ENCODE results near the gene ZNF90.
"Not testable (repeated sequence)": the region's sequence is repeated elsewhere in the genome, so short reads cannot be mapped to it uniquely, and the experiment has no call there.

ZNF90 gene

DNA sequence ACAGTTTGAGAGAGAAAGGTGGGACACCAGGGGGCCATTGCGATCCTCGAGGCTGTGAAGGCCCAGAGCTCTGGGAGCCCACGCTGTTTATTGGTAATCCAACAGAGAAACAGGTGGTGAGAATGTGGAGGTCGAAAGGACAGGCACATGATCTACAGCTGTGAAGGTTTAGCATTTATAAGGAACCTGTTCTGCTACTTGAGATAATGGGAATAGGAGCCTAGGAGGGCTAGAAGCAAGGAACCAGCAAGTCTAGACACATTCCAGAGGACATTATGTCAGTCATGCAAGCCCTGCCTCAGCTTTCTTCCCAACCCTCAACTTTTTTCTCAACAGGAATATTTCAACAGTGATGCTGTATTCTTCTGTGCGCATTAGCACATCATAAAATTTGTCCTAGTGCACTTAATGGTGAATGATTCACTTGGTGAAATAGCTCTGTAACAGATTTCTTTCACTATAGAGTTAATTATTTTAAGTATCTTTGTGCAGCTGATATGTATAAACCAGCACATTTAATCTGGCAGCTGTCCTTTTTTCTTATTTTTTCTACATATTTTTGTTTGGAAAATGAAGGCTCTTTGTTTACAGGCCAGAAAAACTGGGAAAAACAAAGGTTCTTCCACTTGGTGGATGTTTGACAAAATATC lies 25.4 kb downstream of the ZNF90 start:
- DNase-seq (ENCODE audit: low read depth), result no peak

DNA sequence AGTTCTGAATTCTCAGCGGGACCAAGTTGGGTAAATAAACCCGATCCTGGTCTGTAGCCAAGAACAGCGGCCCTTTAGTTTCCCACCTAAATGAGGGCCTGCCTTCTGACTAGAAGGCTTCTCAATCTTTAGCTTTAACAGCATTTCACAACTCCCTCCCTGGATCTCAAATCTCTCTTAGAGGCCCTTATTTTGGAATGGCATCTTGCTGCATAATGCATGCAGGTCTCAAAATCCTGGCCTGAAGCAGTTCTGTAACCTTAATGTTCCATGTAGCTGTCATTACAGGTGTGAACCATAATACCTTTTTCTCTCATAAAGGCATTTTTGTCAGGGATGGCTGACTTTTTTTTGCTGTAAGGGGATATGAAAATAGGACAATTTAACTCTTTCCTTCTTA lies 29.5 kb downstream of the ZNF90 start:
- no peak for DNase-seq (ENCODE audit: low read depth)

DNA sequence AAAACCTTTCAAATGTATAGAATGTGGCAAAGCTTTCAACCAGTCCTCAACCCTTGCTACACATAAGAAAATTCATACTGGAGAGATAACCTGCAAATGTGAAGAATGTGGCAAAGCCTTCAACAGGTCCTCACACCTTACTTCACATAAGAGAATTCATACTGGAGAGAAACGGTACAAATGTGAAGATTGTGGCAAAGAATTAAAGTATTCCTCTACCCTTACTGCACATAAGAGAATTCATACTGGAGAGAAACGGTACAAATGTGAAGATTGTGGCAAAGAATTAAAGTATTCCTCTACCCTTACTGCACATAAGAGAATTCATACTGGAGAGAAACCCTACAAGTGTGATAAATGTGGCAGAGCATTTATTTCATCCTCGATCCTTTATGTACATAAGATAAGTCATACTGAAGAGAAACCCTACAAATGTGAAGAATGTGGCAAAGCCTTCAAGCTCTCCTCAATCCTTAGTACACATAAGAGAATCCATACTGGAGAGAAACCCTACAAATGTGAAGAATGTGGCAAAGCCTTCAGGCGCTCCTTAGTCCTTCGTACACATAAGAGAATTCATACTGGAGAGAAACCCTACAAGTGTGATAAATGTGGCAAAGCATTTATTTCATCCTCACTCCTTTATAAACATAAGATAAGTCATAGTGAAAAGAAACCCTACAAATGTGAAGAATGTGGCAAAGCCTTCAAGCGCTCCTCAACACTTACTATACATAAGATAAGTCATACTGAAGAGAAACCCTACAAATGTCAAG lies 40.5 kb downstream of the ZNF90 start:
- not testable (repeated sequence) for DNase-seq (ENCODE audit: low read depth)

DNA sequence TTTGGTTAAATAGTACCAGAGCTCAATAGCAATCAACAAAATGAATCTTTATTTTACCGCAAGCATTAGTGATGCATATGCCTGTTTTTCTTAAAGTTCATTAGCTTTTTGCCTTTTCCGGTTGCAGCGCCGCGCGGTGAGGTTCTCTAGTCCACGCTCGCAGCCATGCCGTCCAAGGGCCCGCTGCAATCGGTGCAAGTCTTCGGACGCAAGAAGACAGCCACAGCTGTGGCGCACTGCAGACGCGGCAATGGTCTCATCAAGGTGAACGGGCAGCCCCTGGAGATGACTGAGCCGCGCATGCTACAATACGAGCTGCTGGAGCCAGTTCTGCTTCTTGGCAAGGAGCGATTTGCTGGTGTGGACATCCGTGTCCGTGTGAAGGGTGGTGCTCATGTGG lies 47.1 kb downstream of the ZNF90 start:
- no peak for DNase-seq (ENCODE audit: low read depth)

DNA sequence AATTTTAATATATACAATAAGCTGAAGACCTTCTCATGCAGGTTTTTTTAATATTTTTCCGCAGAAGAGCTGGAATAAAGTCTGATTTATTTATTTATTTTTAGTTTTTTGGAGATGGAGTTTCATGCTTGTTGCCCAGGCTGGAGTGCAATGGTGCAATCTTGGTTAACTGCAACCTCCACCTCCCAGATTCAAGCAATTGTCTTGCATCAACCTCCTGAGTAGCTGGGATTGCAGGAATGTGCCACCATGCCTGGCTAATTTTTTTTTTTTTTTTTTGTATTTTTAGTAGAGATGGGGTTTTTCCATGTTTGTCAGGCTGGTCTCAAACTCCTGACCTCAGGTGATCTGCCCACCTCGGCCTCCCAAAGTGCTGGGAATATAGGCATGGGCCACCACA lies 55.1 kb downstream of the ZNF90 start:
- not testable (repeated sequence) for DNase-seq (ENCODE audit: low read depth)

DNA sequence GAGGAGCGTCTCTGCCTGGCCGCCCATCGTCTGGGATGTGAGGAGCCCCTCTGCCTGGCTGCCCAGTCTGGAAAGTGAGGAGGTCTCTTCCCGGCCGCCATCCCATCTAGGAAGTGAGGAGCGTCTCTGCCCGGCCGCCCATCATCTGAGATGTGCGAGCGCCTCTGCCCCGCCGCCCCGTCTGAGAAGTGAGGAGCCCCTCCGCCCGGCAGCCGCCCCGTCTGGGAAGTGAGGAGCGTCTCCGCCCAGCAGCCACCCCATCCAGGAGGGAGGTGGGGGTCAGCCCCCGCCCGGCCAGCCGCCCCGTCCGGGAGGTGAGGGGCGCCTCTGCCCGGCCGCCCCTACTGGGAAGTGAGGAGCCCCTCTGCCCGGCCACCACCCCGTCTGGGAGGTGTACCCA lies 59.9 kb downstream of the ZNF90 start:
- not testable (repeated sequence) for DNase-seq (ENCODE audit: low read depth)

DNA sequence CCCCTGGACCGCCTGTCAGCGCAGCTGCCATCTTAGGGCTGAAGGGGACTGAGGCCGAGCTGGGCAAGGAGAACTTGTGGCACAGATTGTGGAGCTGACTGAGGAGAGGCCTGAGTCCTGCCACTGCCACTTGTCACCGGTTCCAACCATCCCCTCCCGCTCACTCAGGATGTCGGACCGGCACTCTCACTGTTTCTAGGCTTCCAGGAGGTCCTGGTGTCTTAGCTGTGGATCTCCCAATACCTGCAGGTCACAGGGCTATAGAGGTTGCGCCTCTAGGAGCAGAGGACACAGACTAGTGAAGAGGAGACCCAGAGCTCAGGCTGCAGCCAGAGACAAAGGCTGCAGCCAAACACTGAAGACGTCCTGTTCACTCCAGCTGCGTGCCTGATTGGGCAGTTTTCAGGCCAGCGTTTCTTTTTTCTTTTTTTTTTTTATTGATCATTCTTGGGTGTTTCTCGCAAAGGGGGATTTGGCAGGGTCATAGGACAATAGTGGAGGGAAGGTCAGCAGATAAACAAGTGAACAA lies 73.9 kb downstream of the ZNF90 start:
- DNase-seq (ENCODE audit: low read depth), result no peak

DNA sequence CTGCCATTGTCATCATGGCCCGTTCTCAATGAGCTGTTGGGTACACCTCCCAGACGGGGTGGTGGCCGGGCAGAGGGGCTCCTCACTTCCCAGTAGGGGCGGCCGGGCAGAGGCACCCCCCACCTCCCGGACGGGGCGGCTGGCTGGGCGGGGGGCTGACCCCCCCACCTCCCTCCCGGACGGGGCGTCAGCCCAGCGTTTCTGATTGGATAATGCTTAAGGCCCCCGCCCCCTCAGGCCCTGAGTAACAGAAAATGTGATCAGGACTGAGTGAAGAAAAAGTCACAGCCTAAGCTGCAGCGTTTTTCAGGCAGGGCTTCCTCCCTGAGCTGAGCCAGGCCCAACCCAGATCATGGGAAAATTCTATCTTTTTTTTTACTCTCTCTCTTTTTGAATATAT lies 74.7 kb downstream of the ZNF90 start:
- not testable (repeated sequence) for DNase-seq (ENCODE audit: low read depth)

DNA sequence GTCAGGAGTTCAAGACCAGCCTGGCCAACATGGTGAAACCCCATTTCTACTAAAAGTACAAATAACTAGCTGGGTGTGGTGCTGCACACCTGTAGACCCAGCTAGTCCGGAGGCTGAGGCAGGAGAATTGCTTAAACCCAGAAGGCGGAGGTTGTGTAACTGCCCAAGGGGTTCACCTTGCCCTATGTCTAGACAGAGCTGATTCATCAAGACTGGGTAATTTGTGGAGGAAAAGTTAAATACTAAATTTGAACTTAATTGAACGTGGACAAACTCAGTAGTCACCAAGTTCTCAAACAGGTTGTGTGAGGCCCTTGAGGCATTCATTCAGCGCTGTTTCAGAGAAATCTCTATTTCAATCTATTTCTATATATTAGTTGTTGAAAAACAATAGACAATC lies 75.5 kb downstream of the ZNF90 start:
- DNase-seq (ENCODE audit: low read depth), result no peak

DNA sequence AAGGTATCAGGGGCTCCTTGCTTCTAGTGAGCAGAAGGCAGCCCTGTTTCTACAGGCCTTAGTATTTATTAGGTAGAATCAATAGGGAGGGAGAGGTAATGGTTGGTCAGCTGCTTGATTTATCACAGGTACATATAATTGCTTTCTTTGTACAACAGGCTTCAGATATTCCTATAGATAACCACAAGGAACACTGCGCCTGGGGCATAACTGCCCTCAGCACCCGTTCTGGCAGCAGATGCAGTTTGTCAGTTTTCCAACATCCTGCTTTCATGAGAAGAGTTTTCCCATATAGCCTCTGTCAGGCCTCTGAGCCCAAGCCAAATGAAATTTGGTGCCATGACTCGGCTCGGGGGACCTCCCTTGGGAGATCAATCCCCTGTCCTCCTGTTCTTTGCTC lies 76.8 kb downstream of the ZNF90 start:
- DNase-seq (ENCODE audit: low read depth), result no peak

DNA sequence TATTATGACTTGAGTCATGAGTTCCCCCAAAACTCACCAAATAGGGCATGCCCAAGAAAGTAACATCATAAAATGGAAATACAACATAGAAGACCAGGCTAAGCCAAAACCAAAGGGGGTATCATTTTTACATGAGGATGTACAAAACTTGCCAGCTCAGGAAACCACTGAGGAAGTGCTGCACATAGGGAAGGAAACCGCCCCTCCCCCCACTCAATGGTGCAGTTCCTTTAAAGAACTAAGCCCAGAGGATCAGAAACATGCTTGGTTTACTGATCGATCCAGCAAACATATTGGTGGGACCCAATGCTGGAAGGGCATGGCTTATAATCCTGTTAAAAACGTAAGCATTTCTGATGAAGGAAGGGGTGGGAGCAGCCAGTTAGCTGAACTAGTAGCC lies 85.0 kb downstream of the ZNF90 start:
- DNase-seq (ENCODE audit: low read depth), result no peak

DNA sequence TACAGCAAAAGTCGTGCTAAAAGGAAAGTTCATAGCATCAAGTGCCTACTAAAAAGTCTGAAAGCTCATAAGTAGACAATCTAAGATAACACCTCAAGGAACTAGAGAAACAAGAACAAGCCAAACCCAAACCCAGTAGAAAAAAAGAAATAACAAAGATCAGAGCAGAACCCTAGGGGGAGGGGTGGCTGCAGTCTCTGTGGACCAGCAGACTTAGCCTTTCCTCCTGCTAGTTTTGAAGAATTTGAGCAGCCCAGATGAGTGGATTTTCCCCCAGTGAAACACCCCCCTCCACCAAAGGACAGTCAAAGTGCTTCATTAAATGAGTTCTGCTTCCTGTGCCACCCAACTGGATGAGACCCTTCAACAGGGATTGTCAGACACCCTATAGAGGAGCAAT lies 86.7 kb downstream of the ZNF90 start:
- no peak for DNase-seq (ENCODE audit: low read depth)

DNA sequence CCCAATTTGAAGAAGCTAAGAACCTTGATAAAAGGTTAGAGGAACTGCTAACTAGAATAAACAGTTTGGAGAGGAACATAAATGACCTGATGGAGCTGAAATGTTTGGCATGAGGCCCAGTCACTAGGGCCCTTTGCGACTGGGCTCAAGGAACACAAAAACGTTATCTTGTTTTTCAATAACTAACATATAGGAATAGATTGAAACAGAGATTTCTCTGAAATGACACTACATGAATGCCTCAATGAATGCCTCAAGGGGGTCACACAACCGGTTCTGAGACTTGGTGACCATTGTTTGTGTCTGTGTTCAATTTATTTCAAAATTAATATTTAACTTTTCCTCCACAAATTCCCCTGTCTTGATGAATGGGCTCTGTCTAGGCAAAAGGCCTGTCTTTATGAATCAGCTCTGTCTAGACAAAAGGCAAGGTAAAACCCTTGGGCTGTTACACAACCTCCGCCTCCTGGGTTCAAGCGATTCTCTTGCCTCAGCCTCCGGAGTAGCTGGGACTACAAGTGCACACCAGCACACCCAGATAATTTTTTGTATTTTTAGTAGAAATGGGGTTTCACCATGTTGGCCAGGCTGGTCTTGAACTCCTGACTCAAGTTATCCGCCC lies 88.3 kb downstream of the ZNF90 start:
- no peak for DNase-seq (ENCODE audit: low read depth)

DNA sequence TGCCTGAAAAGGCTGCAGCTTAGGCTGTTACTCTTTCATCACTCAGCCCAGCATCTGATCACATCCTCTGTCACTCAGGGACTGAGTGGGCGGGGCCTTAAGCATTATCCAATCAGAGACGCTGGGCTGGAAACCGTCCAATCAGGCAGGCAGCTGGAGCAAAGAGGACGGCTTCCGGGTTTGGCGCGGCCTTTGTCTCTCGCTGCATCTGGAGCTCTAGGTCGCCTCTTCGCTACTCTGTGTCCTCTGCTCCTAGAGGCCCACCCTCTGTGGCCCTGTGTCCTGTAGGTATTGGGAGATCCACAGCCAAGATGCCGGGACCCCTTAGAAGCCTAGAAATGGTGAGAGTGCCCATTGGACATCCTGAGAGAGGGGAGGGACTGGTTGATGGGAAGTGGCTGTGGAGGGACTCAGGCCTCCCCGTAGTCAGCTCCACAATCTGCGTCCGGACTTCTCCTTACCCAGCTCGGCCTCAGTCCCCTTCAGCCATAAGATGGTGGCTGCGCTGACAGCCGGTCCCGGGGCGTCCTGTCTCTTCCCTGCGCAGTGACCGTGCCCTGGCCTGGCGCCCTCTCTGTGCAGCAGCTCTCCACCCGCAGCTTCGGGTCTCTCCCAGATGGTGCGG lies 89.3 kb downstream of the ZNF90 start, which contains the start of gene ZNF486:
Gene ZNF486 (plus strand): TSS at position 195 of the 625 bp plus-strand sequence. CDS start 117 bp downstream, at position 312.
- peak; percentile 97 for DNase-seq (ENCODE audit: low read depth)

DNA sequence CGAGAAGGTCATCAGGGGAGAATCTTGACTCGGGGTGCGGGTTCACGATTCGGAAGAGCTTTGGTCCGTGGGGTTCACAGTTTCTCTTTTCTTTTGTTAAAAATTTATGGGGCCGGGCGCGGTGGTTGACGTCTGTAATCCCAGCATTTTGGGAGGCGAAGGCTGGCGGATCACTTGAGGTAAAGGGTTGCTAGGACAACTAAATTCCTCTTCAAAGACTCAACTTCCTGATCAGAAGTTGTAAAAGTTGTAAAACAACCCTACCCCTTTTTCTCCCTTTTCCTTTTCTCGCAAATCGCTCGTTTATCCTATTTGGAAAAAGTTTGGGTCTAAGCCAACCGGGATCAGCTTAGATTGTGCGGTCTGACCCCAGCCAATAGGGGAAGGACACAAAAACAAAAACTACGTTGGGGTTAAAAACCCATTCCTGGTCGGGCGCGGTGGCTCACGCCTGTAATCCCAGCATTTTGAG lies 89.9 kb downstream of the ZNF90 start:
- peak; percentile 78 for DNase-seq (ENCODE audit: low read depth)

All from EH (cell line).